ENCODE data around the gene DNM2.

GRCh38 chr19:10836479-10837330, 118.8 kb downstream of the DNM2 start:
- TF ChIP-seq CTCF (conservative IDR thresholded peaks at IDR 0.05) = no peak
- no peak for TF ChIP-seq EZH2 (IDR thresholded peaks at IDR 0.05; ENCODE audit: low read depth)

Data from PC-9 (cell line).